Femur (tissue), 1 donor: ENCODE measurements around the gene COMMD6.

Experiments
- DNase-seq: peaks from one replicate; pipeline ENCODE4 v3.0.0-alpha.2; 2017

COMMD6 gene

GRCh38 chr13:75482070-75482819 lies 55.4 kb downstream of the COMMD6 start, which contains the start of gene TBC1D4:
TBC1D4 (minus strand) TSS chr13:75482169; CDS start chr13:75481767, 402 bp downstream.
- peak; percentile 94 for DNase-seq

- peak; percentile 56 for DNase-seq
Measured at GRCh38 chr13:75481176-75482069, 56.2 kb downstream of the COMMD6 start.

GRCh38 chr13:75480671-75481175 lies 56.9 kb downstream of the COMMD6 start:
- DNase-seq: peak; percentile 77

GRCh38 chr13:75479102-75479740 lies 58.4 kb downstream of the COMMD6 start:
- no peak for DNase-seq

GRCh38 chr13:75478659-75479058 lies 59.0 kb downstream of the COMMD6 start:
- DNase-seq: no peak
